Stimulated activated CD4-positive, alpha-beta T cell treated with anti-CD3 and anti-CD28 coated beads, Interleukin-1b, Interleukin-23, amount 100 ng/mL, for 1 hour (primary cell): ENCODE data around the gene ROR1.

Experiments
- DNase-seq, 2 donors: peaks; one replicate each; pipeline ENCODE4 v3.0.0-alpha.2; 2020; ENCODE audit warnings: low read depth in 2 of 2

The ROR1 gene

GRCh38 chr1:64055310-64055709 lies 281.5 kb downstream of the ROR1 start:
- DNase-seq = no peak

- no peak for DNase-seq
These were observed 285.7 kb downstream of the ROR1 start for GRCh38 chr1:64059556-64059955.

GRCh38 chr1:64060611-64061302 lies 286.9 kb downstream of the ROR1 start:
- DNase-seq = no peak

- DNase-seq = no peak
These were observed 287.8 kb downstream of the ROR1 start for GRCh38 chr1:64061430-64062104.

DNA sequence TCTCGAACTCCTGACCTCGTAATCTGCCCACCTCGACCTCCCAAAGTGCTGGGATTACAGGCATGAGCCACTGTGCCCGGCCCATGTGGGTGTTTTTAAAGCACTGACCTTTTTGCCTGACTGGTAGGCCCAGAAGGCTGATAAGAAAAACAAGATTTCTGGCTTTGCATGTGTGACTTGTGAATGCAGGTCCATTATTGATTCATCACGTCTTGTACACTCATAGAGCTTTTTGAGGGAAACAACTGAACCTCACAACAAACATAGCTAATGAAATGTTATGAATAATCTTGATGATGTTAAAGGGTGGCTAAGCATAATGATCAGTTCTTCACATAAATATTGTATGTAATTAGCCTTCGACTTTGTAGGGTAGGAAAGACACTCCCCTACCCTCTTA lies 288.7 kb downstream of the ROR1 start:
- DNase-seq = no peak

- DNase-seq = no peak
These were observed 289.2 kb downstream of the ROR1 start for GRCh38 chr1:64062941-64063581.

DNA sequence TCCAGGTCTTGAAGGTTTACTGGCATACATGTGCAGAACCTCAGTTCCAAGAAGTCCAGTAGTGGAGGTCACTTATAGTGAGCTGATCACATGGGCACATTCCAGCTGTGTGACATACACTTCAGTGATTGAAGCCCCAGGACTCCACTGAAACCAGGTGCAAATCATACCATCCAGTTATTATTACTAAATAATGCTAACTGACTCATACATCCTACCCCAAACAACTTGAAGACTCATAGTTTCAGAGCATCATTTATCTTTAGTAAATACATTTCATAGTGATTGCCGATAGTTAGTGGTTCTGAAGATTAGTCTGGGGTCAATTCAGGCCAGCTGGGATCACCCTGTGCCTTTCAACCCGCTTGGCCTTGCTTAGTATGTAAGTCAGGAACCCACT lies 291.8 kb downstream of the ROR1 start:
- no peak for DNase-seq

- DNase-seq = no peak
These were observed 298.4 kb downstream of the ROR1 start for GRCh38 chr1:64072089-64072793.

GRCh38 chr1:64073705-64074104 lies 299.9 kb downstream of the ROR1 start:
- no peak for DNase-seq

- DNase-seq = no peak
These were observed 300.9 kb downstream of the ROR1 start for GRCh38 chr1:64074767-64075166.

GRCh38 chr1:64077281-64077940 lies 303.6 kb downstream of the ROR1 start:
- DNase-seq = no peak

- DNase-seq = no peak
These were observed 307.2 kb downstream of the ROR1 start for GRCh38 chr1:64080941-64081562.

DNA sequence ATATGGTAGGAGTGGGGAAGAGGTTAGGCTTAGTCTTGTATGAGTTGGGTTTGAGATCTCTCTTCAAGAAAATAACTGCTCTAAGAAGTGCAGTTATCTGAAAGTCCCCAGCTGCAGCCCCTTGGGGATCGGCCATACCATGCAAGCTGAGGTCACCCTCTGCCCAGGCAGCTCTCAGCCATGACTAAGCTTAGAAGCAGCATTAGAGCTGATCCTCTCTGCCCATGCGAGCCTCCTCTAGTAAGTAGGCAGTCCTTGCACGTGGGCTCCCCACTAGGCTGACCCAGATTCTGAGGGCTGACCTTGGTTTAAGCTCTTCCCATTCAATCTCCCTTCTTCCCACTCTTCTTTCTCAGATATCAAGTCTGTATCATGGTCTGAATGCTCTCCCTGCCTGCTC lies 308.6 kb downstream of the ROR1 start:
- DNase-seq = no peak

DNA sequence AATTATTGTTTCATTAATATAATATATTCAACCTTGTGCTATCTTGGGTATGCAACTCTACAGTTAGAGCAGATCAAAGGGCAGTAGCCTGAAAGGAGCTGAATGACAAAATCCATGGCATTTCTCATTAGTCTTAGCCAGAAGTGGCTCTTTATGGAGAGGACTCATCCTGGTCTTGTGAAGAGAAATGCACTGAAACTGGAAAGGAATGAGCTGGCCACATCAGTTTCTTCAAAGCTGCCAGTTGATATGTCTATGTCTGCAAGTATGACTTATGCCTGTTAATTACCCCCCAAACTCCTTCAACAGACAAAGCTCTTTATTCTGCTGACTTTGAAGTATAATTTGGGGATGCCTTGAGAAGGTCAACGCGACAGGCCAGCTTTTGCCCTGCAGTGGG lies 310.6 kb downstream of the ROR1 start:
- DNase-seq = no peak

- DNase-seq = no peak
These were observed 314.0 kb downstream of the ROR1 start for GRCh38 chr1:64087768-64088167.

DNA sequence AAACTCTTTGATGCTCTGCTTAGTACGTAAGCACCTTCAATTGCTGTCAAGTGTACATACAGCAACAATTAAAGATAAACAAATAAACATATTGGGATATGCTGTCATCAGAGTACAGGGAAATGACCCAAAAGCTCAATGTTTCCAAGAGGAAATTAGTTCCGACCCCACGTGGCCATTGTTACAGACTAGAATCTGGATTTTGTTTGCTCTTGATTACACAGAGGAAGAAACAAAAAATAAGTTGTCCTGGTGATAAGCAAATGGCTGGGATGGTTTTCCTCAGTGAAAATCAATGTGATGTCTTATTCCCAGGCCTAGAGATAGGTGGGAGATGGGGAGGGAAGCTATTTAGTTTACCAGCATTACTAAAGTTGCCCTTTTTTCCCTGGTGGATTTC lies 316.6 kb downstream of the ROR1 start:
- no peak for DNase-seq

DNA sequence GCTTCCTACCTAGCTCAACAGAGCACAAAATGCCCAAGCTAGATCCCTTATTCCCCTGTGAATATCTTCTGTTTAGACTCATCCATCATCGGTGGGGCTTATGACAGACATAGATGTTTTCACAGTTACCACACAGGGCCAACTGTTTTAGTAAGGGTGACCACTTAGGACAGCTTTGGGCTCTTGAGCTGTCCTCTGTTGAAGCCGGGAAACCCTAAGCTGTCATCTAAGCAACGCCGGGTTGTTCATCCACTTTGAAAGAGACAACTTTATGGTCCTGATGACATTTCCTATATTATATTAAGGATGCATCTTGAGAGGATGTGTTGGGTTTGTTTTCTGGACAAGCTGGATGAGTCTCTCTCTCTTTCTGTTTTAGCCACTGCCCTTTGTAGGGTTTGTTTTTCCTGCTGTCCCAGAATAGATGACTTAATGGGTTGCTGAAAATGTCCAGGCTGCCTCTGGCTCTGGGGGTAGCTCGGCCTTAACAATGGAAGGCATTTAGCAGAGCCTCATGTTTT lies 319.1 kb downstream of the ROR1 start:
- DNase-seq = no peak

- no peak for DNase-seq
These were observed 320.1 kb downstream of the ROR1 start for GRCh38 chr1:64093941-64094340.

- no peak for DNase-seq
These were observed 322.0 kb downstream of the ROR1 start for GRCh38 chr1:64095832-64096231.

DNA sequence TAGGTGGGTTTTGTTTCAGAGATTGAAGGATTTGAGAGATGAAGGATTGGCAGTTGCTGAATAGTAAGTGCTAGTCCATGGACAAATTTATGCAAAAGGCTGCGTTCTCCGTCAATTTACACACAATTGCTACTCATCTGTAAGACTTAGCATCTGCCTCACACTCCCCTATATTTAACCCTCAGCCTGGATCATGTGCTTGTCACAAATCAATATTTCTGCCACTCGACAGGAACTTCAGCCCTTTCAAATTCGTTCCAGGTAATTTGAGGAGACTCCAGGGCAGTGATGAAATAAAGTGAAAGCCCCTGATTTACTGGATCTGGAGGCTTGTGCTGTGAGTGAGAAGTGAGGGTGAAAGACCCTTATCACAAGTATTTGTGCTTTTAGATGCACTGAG lies 324.0 kb downstream of the ROR1 start:
- no peak for DNase-seq

- DNase-seq = no peak
These were observed 324.6 kb downstream of the ROR1 start for GRCh38 chr1:64098436-64098835.
